ENCODE results near the gene B3GNT3. TPM values are rescaled to one million over a fixed set of nuclear protein-coding genes. Genes with fewer than 3 reads are reported as not detected.

Gene B3GNT3
- total and polyA plus RNA-seq, 2 of the 8 experiments (the other 6 are each of a cell fraction or from before 2014, with no cell fraction given), result 1.5 TPM

DNA sequence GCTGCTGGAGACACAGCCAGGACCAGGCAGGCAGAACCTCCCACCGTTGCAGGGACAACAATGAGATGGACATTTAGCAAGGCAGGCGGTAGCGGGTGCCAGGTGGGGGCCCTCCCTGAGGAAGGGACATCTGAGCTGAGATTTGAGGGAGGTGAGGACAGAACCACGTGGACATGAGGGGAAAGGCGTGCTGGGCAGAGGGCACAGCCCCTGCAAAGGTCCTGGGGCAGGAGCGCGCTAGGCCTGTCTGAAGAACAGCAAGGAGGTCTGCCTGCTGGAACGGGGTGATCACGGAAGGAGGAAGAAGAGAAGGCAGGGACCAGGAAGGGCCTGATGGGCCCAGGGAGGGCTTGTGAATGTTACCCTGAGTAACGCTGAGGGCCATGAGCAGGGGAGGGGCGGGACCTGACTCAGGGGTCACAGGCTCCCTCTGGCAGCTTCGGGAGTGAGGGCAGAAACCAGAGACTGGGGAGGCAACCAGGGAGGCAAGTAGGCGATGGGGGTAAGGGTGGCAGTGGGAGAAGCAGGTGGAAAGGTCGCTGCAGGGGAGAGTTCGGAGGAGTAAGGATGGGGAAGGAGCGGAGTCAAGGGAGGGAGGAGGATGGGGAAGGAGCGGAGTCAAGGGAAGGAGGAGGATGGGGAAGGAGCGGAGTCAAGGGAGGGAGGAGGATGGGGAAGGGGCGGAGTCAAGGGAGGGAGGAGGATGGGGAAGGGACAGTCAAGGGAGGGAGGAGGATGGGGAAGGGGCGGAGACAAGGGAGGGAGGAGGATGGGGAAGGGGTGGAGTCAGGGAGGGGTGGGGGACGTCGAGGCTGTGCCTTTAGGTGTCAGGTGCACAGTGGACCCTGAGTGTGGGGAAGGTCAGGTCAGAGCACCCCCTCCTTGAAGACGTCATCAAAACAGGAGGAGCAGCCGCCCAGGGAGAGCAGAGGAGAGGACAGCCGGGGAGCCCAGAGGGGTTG lies 15.7 kb upstream of the B3GNT3 start (continued):
- TF ChIP-seq POLR2AphosphoS5 (IDR thresholded peaks at IDR 0.05; ENCODE audit: low read depth, low read length) (no peak), TAF7 (optimal IDR thresholded peaks at IDR 0.05; ENCODE audit: borderline replicate concordance, low read depth, low read length) (no peak), JUN (IDR thresholded peaks at IDR 0.05; ENCODE audit: low read depth, low read length) (no peak), TEAD4 (IDR thresholded peaks at IDR 0.05; ENCODE audit: low read depth, low read length) (no peak), CBX5 (IDR thresholded peaks at IDR 0.05; ENCODE audit: low read depth, low read length) (no peak), SIN3A (conservative IDR thresholded peaks at IDR 0.05 in 1 of 2, IDR thresholded peaks at IDR 0.05 in 1 of 2; ENCODE audit: low read depth in 1 of 2, low read length in 2 of 2) (0 out of 4 replicates have a peak, but pooled peaks of 1 of the 2 experiments have one; percentile 15), ZNF274 (IDR thresholded peaks at IDR 0.05; ENCODE audit: borderline replicate concordance, extremely low read depth, low read length) (no peak), RAD21 (IDR thresholded peaks at IDR 0.05 in 1 of 2, conservative IDR thresholded peaks at IDR 0.05 in 1 of 2; ENCODE audit: low read depth in 2 of 2, low read length in 2 of 2) (no peak), CTBP2 (IDR thresholded peaks at IDR 0.05; ENCODE audit: borderline replicate concordance, insufficient read depth, insufficient read length, low read length) (no peak), SIX5 (IDR thresholded peaks at IDR 0.05; ENCODE audit: low read depth, low read length) (no peak), BRCA1 (IDR thresholded peaks at IDR 0.05; ENCODE audit: low read depth, low read length) (no peak), KDM4A (IDR thresholded peaks at IDR 0.05; ENCODE audit: low read depth, low read length, severe bottlenecking) (peak; percentile 28), SP4 (IDR thresholded peaks at IDR 0.05; ENCODE audit: low read length) (peak; percentile 65), KDM1A (IDR thresholded peaks at IDR 0.05; ENCODE audit: borderline replicate concordance, low read length) (peak; percentile 89), KDM5A (IDR thresholded peaks at IDR 0.05; ENCODE audit: low read length) (no peak), RBBP5 (IDR thresholded peaks at IDR 0.05; ENCODE audit: borderline replicate concordance, low read depth, low read length) (0 out of 2 replicates have a peak, but pooled peaks have one; percentile 29), EGR1 (IDR thresholded peaks at IDR 0.05; ENCODE audit: borderline replicate concordance, low read depth, low read length) (peak; percentile 59; the same call in 1 of the 2 replicates), POU5F1 (IDR thresholded peaks at IDR 0.05; ENCODE audit: low read depth, low read length) (no peak), ASH2L (IDR thresholded peaks at IDR 0.05; ENCODE audit: low read length) (peak; percentile 35)
- TF ChIP-seq, protein P1, sequence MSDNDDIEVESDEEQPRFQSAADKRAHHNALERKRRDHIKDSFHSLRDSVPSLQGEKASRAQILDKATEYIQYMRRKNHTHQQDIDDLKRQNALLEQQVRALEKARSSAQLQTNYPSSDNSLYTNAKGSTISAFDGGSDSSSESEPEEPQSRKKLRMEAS (IDR thresholded peaks at IDR 0.05), result peak; percentile 67; the same call in 1 of the 2 replicates
- TF ChIP-seq, protein P2, sequence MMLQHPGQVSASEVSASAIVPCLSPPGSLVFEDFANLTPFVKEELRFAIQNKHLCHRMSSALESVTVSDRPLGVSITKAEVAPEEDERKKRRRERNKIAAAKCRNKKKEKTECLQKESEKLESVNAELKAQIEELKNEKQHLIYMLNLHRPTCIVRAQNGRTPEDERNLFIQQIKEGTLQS (IDR thresholded peaks at IDR 0.05; ENCODE audit: insufficient read depth, low read depth, low read length), result no peak
